ENCODE measurements around the gene RAD51B.

DNA sequence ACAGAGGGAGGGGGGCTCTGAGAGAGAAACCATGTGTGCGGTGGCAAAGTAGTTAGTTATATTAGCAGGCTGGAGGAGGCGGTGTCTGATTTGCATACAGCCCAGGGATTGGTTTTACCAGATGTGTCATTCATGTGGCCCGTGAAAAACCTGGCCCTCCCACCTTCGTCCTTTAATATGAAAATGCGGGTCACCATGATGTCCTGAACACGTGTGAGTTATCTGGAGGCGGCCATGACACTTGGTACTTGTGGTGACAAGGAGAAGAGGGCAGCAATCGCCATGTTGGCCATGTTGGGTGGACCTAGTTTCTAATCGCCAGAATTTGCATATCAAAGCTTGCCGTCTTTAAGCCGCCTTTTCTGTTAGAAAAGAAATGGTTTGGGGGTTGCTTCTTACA is 108.8 kb downstream of the RAD51B start:
- TF ChIP-seq, protein P1, sequence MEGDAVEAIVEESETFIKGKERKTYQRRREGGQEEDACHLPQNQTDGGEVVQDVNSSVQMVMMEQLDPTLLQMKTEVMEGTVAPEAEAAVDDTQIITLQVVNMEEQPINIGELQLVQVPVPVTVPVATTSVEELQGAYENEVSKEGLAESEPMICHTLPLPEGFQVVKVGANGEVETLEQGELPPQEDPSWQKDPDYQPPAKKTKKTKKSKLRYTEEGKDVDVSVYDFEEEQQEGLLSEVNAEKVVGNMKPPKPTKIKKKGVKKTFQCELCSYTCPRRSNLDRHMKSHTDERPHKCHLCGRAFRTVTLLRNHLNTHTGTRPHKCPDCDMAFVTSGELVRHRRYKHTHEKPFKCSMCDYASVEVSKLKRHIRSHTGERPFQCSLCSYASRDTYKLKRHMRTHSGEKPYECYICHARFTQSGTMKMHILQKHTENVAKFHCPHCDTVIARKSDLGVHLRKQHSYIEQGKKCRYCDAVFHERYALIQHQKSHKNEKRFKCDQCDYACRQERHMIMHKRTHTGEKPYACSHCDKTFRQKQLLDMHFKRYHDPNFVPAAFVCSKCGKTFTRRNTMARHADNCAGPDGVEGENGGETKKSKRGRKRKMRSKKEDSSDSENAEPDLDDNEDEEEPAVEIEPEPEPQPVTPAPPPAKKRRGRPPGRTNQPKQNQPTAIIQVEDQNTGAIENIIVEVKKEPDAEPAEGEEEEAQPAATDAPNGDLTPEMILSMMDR (IDR thresholded peaks at IDR 0.05) = no peak
- TF ChIP-seq EP300 (IDR thresholded peaks at IDR 0.05) (no peak), POLR2A (IDR thresholded peaks at IDR 0.05) (no peak)

Data from tibial nerve (tissue), 4 donors.